DOHH2 (cell line): ENCODE data around the gene ITPK1.

Experiments used
- H3F3A ChIP-seq: fragments of 200-600 bp; sonication (generic), shearing (Covaris generic); 2 replicates; pipeline ENCODE4 v1.6.0; 2016; ENCODE audit warnings: antibody characterized with exemption, mild to moderate bottlenecking; ENCODE audit not compliant: control insufficient read depth, insufficient read depth
- H3K27ac ChIP-seq: fragments of 200-600 bp; sonication (generic); 2 replicates; pipeline ENCODE4 v1.5.1; 2014; ENCODE audit warnings: low read depth, mild to moderate bottlenecking, low read length, moderate library complexity
- H3K27me3 ChIP-seq: fragments of 200-600 bp; sonication (generic); 2 replicates; pipeline ENCODE4 v1.6.1; 2014; ENCODE audit warnings: mild to moderate bottlenecking, low read length, mixed read lengths; ENCODE audit not compliant: control insufficient read depth
- H3K36me3 ChIP-seq: fragments of 200-600 bp; sonication (generic); 2 replicates; pipeline ENCODE4 v1.6.1; 2014; ENCODE audit warnings: mild to moderate bottlenecking, low read length, moderate library complexity, mixed read lengths; ENCODE audit not compliant: control insufficient read depth
- H3K4me1 ChIP-seq: fragments of 200-600 bp; sonication (generic); 2 replicates; pipeline ENCODE4 v1.6.1; 2014; ENCODE audit warnings: mild to moderate bottlenecking, low read length, mixed read lengths; ENCODE audit not compliant: control insufficient read depth
- H3K4me2 ChIP-seq: fragments of 200-600 bp; sonication (generic); 2 replicates; pipeline ENCODE4 v1.6.0; 2014; ENCODE audit warnings: mild to moderate bottlenecking, low read length, moderate library complexity
- H3K4me3 ChIP-seq: fragments of 200-600 bp; sonication (generic); 2 replicates; pipeline ENCODE4 v1.5.1; 2014; ENCODE audit warnings: mild to moderate bottlenecking, low read length, mixed read lengths
- H3K79me2 ChIP-seq: fragments of 200-600 bp; sonication (generic); 2 replicates; pipeline ENCODE4 v1.6.1; 2014; ENCODE audit warnings: mild to moderate bottlenecking, low read length, mixed read lengths; ENCODE audit not compliant: control insufficient read depth
- H3K9me2 ChIP-seq: fragments of 200-600 bp; sonication (generic); replicated peaks from 2 replicates; pipeline ENCODE4 v1.6.1; 2014; ENCODE audit warnings: mild to moderate bottlenecking, low read length, mixed read lengths; ENCODE audit not compliant: control insufficient read depth
- H3K9me3 ChIP-seq: fragments of 200-600 bp; sonication (generic); 2 replicates; pipeline ENCODE4 v1.6.1; 2014; ENCODE audit warnings: antibody characterized with exemption, low read length, mixed read lengths; ENCODE audit not compliant: control insufficient read depth, insufficient read depth
- H4K20me1 ChIP-seq: fragments of 200-600 bp; sonication (generic); 2 replicates; pipeline ENCODE4 v1.6.0; 2014; ENCODE audit warnings: low read depth, mild to moderate bottlenecking, antibody characterized with exemption, low read length, moderate library complexity; ENCODE audit not compliant: control insufficient read depth, insufficient read depth
- CTCF ChIP-seq: fragments of 200-600 bp; sonication (generic); IDR thresholded peaks from one replicate; pipeline ENCODE4 v1.5.1; 2014; ENCODE audit warnings: antibody characterized with exemption, mild to moderate bottlenecking, low read depth, low read length; ENCODE audit not compliant: poor library complexity, severe bottlenecking
- EZH2phosphoT487 ChIP-seq: fragments of 200-600 bp; sonication (generic); IDR thresholded peaks from 2 replicates; pipeline ENCODE4 v1.6.1; 2017; ENCODE audit warnings: borderline replicate concordance, mild to moderate bottlenecking, antibody characterized with exemption, low read length, moderate library complexity, mixed read lengths

Gene ITPK1

GRCh38 chr14:92926931-92927330, 188.8 kb downstream of the ITPK1 start:
- no peaks in the 10 kb centered on the region for H3F3A ChIP-seq
- H3K4me3 ChIP-seq, result no peak overlapping the region
- no peaks in the 10 kb centered on the region for H3K79me2 ChIP-seq
- H3K9me2 ChIP-seq, result no peaks in the 10 kb centered on the region
- H3K27me3 ChIP-seq, result peaks cover 6% of the 10 kb centered on the region; the same call in 1 of the 2 replicates
- H4K20me1 ChIP-seq, result no peaks in the 10 kb centered on the region
- H3K9me3 ChIP-seq, result no peaks in the 10 kb centered on the region
- H3K4me1 ChIP-seq, result peaks cover 25% of the 10 kb centered on the region
- TF ChIP-seq CTCF, result no peak
- TF ChIP-seq EZH2phosphoT487, result no peak
- no peak overlapping the region for H3K4me2 ChIP-seq
- H3K36me3 ChIP-seq, result no peaks in the 10 kb centered on the region
- H3K27ac ChIP-seq, result no peak overlapping the region

- Histone ChIP-seq H3K79me2 (no peaks in the 10 kb centered on the region), H3K4me3 (no peak overlapping the region), H3F3A (no peaks in the 10 kb centered on the region), H3K36me3 (no peaks in the 10 kb centered on the region), H3K27me3 (peaks cover 6% of the 10 kb centered on the region; the same call in 1 of the 2 replicates), H3K9me2 (no peaks in the 10 kb centered on the region), H3K4me2 (no peak overlapping the region), H4K20me1 (no peaks in the 10 kb centered on the region), H3K9me3 (no peaks in the 10 kb centered on the region), H3K4me1 (peaks cover 25% of the 10 kb centered on the region), H3K27ac (no peak overlapping the region)
- TF ChIP-seq CTCF (no peak), EZH2phosphoT487 (no peak)
Measured at GRCh38 chr14:92926180-92926845, 189.4 kb downstream of the ITPK1 start.

GRCh38 chr14:92925446-92925845, 190.3 kb downstream of the ITPK1 start:
- Histone ChIP-seq H3K27ac (no peak overlapping the region), H3K27me3 (peaks cover 6% of the 10 kb centered on the region; the same call in 1 of the 2 replicates), H3K9me2 (no peaks in the 10 kb centered on the region), H3K4me2 (no peak overlapping the region), H3K9me3 (no peaks in the 10 kb centered on the region), H3K36me3 (no peaks in the 10 kb centered on the region), H3K4me3 (no peak overlapping the region), H3K79me2 (no peaks in the 10 kb centered on the region), H4K20me1 (no peaks in the 10 kb centered on the region), H3F3A (no peaks in the 10 kb centered on the region), H3K4me1 (peaks cover 25% of the 10 kb centered on the region)
- TF ChIP-seq CTCF (no peak), EZH2phosphoT487 (no peak)
